Right atrium auricular region (tissue), 2 donors: ENCODE measurements around the gene UBAP2L. TPM values are rescaled to one million over a fixed set of nuclear protein-coding genes. Genes with fewer than 3 reads are reported as not detected.

Source experiments
- DNase-seq: peaks from one replicate; pipeline ENCODE4 v3.0.0-alpha.2; 2019; ENCODE audit warnings: low spot score
- H3K27ac ChIP-seq, 2 donors: fragments of 200-600 bp; sonication (generic); 1 replicate in 1 of 2; 2 replicates in 1 of 2; pipeline ENCODE4 v1.5.1; 2016 to 2019
- H3K27me3 ChIP-seq, 2 donors: fragments of 200-600 bp; sonication (generic); one replicate each; pipeline versions ENCODE4 v1.5.1 to v1.6.0; 2017 to 2019
- H3K36me3 ChIP-seq: fragments of 200-600 bp; sonication (generic); one replicate; pipeline ENCODE4 v1.5.1; 2016
- H3K4me1 ChIP-seq, 2 donors: fragments of 200-600 bp; sonication (generic); one replicate each; pipeline versions ENCODE4 v1.5.1 to v1.6.0; 2017 to 2019
- H3K4me3 ChIP-seq, 2 donors: fragments of 200-600 bp; sonication (generic); 1 replicate in 1 of 2; 2 replicates in 1 of 2; pipeline ENCODE4 v1.5.1; 2017 to 2019; ENCODE audit warnings: mild to moderate bottlenecking in 1 of 2, moderate library complexity in 1 of 2
- H3K9me3 ChIP-seq, 2 donors: fragments of 200-600 bp; sonication (generic); one replicate each; pipeline ENCODE4 v1.5.1; 2019
- CTCF ChIP-seq, 2 donors: fragments of 200-600 bp; sonication (generic); IDR thresholded peaks; one replicate each; pipeline ENCODE4 v1.5.1; 2019; ENCODE audit warnings: antibody characterized with exemption in 2 of 2
- total RNA-seq, 2 donors: library from RNA; depleted of rRNA; stranded (reverse); fragments of >200 nt; gene quantifications; one replicate each; pipeline ENCODE4 v1.1.0, GENCODE V29; 2016

The UBAP2L gene
- total RNA-seq, 2 donors from 2014 or later = 48.9 to 58.6 TPM

GRCh38 chr1:154236855-154237254 is 16.1 kb downstream of the UBAP2L start:
- no peak overlapping the region for H3K27ac ChIP-seq
- no peaks in the 10 kb centered on the region for H3K4me1 ChIP-seq
- H3K36me3 ChIP-seq = peaks cover 83% of the 10 kb centered on the region
- DNase-seq = no peak
- TF ChIP-seq CTCF (IDR thresholded peaks at IDR 0.05) = no peak
- no peak overlapping the region for H3K4me3 ChIP-seq
- H3K9me3 ChIP-seq = no peaks in the 10 kb centered on the region
- no peaks in the 10 kb centered on the region for H3K27me3 ChIP-seq

GRCh38 chr1:154237435-154237834 is 16.7 kb downstream of the UBAP2L start:
- Histone ChIP-seq H3K27ac (no peak overlapping the region), H3K9me3 (no peaks in the 10 kb centered on the region), H3K4me3 (no peak overlapping the region), H3K27me3 (no peaks in the 10 kb centered on the region), H3K36me3 (peaks cover 81% of the 10 kb centered on the region), H3K4me1 (no peaks in the 10 kb centered on the region)
- DNase-seq = no peak
- TF ChIP-seq CTCF (IDR thresholded peaks at IDR 0.05) = no peak

DNA sequence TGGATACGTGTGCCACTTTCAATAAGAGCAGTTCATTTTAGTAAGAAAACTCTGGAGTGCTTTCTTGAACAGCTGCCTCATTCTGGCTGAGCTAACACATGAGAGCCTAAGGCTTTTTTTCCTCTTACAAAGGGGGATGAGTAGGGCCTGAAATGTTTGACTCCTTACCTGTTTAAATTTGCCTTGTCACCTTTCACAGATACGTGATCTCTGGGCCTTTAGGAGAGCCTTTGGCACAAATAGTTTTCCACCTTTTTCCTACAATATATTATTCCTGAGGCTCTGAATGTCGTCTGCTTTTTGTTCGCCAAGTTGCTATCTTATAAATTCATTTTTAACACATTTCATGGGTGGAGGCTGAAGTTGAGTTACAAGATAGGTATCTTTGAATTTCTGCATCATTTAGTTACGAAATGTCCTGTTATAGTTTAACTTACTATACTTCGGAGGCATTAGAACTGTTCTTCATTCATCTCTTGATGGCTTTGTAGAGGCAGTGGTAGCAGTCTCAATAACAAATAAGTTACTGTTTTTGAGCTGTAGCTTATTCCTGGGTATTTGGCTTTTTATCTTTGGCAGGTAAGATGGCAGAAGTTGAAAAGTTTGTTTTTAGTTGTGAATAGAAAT is 17.2 kb downstream of the UBAP2L start:
- no peak overlapping the region for H3K27ac ChIP-seq
- no peaks in the 10 kb centered on the region for H3K27me3 ChIP-seq
- H3K4me1 ChIP-seq = no peaks in the 10 kb centered on the region
- DNase-seq = no peak
- H3K4me3 ChIP-seq = no peak overlapping the region
- TF ChIP-seq CTCF (IDR thresholded peaks at IDR 0.05) = no peak
- peaks cover 80% of the 10 kb centered on the region for H3K36me3 ChIP-seq
- H3K9me3 ChIP-seq = no peaks in the 10 kb centered on the region

DNA sequence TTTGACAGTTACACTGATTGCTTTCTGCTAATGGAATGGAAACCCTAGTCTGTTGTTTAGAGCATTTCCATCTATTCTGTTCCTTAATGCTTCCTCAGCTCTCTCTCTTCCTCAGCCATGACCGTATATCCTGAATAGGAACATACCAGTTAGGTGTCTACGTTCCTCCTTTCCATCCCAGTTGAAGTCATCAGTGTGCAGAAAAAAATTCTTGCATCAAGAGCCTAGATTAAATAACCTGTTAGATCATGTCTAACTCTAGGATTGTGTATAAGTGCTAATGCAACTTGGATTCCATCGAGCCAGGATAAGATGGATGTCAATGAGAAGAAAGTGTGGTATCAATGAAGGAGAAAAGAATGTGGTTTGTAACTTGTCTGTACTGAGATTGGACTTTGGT is 18.7 kb downstream of the UBAP2L start:
- TF ChIP-seq CTCF (IDR thresholded peaks at IDR 0.05) = no peak
- Histone ChIP-seq H3K9me3 (no peaks in the 10 kb centered on the region), H3K27me3 (no peaks in the 10 kb centered on the region), H3K36me3 (peaks cover 80% of the 10 kb centered on the region), H3K4me3 (no peak overlapping the region), H3K4me1 (no peaks in the 10 kb centered on the region), H3K27ac (no peak overlapping the region)
- DNase-seq = no peak

DNA sequence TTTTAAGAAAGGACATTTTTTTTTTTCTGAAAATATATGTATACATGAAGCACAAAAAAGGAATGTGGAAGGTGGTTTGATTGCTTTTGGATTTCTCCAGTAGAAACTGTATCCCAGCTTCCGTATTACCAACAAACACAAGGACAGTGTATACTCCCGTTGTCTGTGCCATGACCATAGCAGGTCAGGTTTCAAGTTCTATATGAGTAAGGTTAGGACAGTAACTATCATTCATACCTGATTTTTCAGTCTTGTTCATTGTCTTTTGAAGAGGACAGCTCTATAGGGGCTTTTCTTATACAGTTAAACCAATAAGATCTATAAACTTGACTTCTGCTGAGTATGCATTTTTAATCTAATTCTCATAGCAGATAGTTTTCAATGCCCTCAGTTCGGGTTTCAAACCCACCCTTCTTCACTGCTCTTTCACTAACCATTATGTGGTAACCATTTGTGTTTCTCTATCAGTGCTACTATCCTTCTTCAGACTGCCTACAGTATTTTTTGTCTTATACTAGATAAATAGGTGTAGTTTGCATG is 19.6 kb downstream of the UBAP2L start:
- Histone ChIP-seq H3K4me1 (no peaks in the 10 kb centered on the region), H3K9me3 (no peaks in the 10 kb centered on the region), H3K36me3 (peaks cover 80% of the 10 kb centered on the region), H3K27ac (no peak overlapping the region), H3K4me3 (no peak overlapping the region), H3K27me3 (no peaks in the 10 kb centered on the region)
- TF ChIP-seq CTCF (IDR thresholded peaks at IDR 0.05) = no peak
- no peak for DNase-seq
